Mucosa of stomach (tissue), 1 donor: ENCODE results near the gene CTCFL.

Experiments used
- H3K27me3 ChIP-seq: one replicate; pipeline ENCODE4 v1.7.0; 2013; ENCODE audit warnings: mild to moderate bottlenecking, low read length; ENCODE audit not compliant: control insufficient read depth, insufficient read depth
- H3K36me3 ChIP-seq: one replicate; pipeline ENCODE4 v1.7.0; 2013; ENCODE audit warnings: low read length; ENCODE audit not compliant: control insufficient read depth, insufficient read depth
- H3K4me1 ChIP-seq: one replicate; pipeline ENCODE4 v1.7.0; 2013; ENCODE audit warnings: mild to moderate bottlenecking, low read length; ENCODE audit not compliant: control insufficient read depth, insufficient read depth
- H3K4me3 ChIP-seq: one replicate; pipeline ENCODE4 v1.7.0; 2013; ENCODE audit warnings: low read length
- H3K9ac ChIP-seq: one replicate; pipeline ENCODE4 v1.7.0; 2013; ENCODE audit warnings: mild to moderate bottlenecking, low read length, moderate library complexity
- H3K9me3 ChIP-seq: one replicate; pipeline ENCODE4 v1.7.0; 2013; ENCODE audit warnings: mild to moderate bottlenecking, low read length, moderate library complexity; ENCODE audit not compliant: control insufficient read depth
- donor health status: Pancreatic carcinoma.

Gene CTCFL

DNA sequence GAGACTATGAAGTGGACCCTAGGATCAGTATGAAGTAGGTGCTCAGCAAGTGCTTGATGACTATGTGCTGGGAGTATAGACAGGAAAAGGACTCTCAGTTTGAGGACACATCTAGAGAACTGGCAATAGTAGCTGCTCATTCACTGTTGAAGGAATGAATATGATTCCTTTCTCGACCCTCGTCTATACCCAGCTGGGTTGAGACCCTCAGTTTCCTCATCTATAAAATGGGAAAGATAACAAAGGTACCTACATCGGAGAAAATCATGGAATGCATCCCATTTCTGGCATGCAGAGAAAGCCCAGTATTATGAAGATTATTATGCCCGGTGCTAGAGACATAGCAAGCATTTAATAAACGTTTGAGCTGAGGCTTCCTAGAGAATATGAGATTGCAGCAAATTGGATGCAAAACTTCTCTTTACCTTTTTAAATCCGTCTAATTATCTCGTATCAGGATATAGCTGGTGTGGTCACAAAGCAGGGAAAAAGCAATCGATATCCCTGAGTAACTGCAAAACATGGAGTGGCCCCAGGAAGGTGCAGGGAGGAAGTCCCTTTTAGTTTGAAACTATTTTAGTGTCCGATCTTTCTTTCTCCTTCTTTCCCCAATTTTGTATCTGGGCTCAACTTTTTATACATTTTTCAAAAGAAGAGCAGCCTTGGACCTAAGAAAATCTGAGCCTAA, 33.1 kb upstream of the CTCFL start:
- Histone ChIP-seq H3K36me3 (no peaks in the 10 kb centered on the region), H3K4me1 (peaks cover 41% of the 10 kb centered on the region), H3K9me3 (no peaks in the 10 kb centered on the region), H3K4me3 (no peak overlapping the region), H3K27me3 (peaks cover 8% of the 10 kb centered on the region), H3K9ac (no peak overlapping the region)

DNA sequence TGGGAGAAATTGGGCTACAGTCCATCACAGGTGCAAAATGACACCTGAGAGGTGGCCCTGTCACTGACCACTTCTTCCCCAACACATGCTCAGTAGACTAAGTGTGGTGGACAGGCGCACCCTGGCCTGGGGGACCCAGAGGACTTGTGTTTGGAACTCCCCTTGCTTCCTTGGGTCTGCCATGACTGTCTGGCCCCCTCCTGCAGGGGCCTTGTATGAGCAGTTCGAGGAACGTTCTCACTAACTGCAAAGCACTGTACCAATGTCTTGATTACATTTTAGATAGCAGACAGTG, 32.0 kb upstream of the CTCFL start:
- peaks cover 41% of the 10 kb centered on the region for H3K4me1 ChIP-seq
- peaks cover 8% of the 10 kb centered on the region for H3K27me3 ChIP-seq
- no peak overlapping the region for H3K9ac ChIP-seq
- no peaks in the 10 kb centered on the region for H3K36me3 ChIP-seq
- no peaks in the 10 kb centered on the region for H3K9me3 ChIP-seq
- H3K4me3 ChIP-seq = no peak overlapping the region

GRCh38 chr20:57555457-57556184, 30.7 kb upstream of the CTCFL start:
- Histone ChIP-seq H3K36me3 (no peaks in the 10 kb centered on the region), H3K27me3 (peaks cover 8% of the 10 kb centered on the region), H3K4me1 (peaks cover 31% of the 10 kb centered on the region), H3K4me3 (no peak overlapping the region), H3K9me3 (no peaks in the 10 kb centered on the region), H3K9ac (no peak overlapping the region)

- H3K9ac ChIP-seq = no peak overlapping the region
- no peak overlapping the region for H3K4me3 ChIP-seq
- H3K27me3 ChIP-seq = peaks cover 6% of the 10 kb centered on the region
- H3K36me3 ChIP-seq = no peaks in the 10 kb centered on the region
- no peaks in the 10 kb centered on the region for H3K9me3 ChIP-seq
- peaks cover 10% of the 10 kb centered on the region for H3K4me1 ChIP-seq
These were observed 28.6 kb upstream of the CTCFL start for GRCh38 chr20:57553376-57554018.

DNA sequence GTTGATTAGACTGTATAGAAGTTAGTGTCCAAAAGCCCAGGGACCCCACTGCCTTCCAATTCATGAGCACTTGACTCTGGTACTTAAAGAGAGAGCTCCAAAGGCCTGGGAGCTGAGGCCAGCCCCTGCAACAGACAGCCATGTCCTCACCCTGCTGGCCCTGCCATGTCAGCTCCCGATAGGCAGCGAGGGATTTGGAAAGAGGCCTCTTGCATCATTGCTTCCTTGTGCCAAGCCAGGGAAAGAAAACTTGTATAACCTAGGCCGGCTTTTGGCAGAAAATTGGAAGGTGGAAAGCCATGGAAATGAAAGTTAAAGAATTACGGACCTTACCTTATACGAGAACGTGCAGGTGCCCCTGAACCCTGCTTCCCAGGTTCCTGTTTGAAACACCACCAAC, 27.5 kb upstream of the CTCFL start:
- Histone ChIP-seq H3K9ac (no peak overlapping the region), H3K4me1 (peaks cover under 1% of the 10 kb centered on the region), H3K36me3 (no peaks in the 10 kb centered on the region), H3K9me3 (no peaks in the 10 kb centered on the region), H3K27me3 (peaks cover 4% of the 10 kb centered on the region), H3K4me3 (no peak overlapping the region)

GRCh38 chr20:57548177-57549058, 23.5 kb upstream of the CTCFL start:
- Histone ChIP-seq H3K36me3 (no peaks in the 10 kb centered on the region), H3K4me3 (no peak overlapping the region), H3K27me3 (no peaks in the 10 kb centered on the region), H3K4me1 (peaks cover 15% of the 10 kb centered on the region), H3K9ac (no peak overlapping the region), H3K9me3 (no peaks in the 10 kb centered on the region)

GRCh38 chr20:57546956-57547649, 22.2 kb upstream of the CTCFL start:
- no peak overlapping the region for H3K9ac ChIP-seq
- no peak overlapping the region for H3K4me3 ChIP-seq
- peaks cover 15% of the 10 kb centered on the region for H3K4me1 ChIP-seq
- H3K36me3 ChIP-seq = no peaks in the 10 kb centered on the region
- no peaks in the 10 kb centered on the region for H3K27me3 ChIP-seq
- H3K9me3 ChIP-seq = no peaks in the 10 kb centered on the region

DNA sequence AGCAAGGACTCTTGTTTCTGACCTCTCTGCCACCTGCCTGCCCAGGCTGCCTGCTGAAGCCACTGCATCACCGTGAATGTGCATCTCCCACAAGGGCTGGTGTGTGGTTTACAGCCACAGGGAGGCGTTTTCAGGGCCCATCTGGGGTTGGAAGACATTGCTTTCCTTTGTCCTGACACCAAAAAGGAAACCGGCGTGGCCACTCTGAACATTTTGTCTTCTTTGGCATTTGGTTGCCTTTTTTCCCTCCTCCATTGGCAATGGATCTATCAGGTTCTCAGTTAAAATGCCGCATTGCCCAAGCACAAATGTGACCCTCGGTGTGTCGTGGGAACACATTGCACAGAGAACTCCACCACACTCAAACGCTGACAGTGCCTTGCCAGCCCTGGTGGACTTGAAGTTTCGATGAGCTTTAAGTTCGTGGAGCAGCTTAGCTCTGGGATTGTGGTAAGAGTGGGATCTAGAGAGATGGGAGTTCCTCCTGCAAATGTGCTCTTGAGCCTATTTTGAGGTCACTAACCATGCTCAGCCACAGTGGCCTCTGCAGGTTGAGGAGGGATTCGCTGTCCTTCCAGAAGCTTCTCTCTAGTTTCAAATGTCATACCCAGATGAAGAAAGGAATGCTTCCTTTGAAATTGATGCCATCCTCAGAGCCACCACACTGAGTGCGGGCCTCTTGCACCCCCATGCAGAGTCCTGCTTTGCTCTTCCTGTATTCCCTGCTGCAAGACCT, 21.2 kb upstream of the CTCFL start:
- Histone ChIP-seq H3K4me3 (no peak overlapping the region), H3K27me3 (no peaks in the 10 kb centered on the region), H3K9ac (no peak overlapping the region), H3K9me3 (no peaks in the 10 kb centered on the region), H3K4me1 (peaks cover 17% of the 10 kb centered on the region), H3K36me3 (no peaks in the 10 kb centered on the region)

DNA sequence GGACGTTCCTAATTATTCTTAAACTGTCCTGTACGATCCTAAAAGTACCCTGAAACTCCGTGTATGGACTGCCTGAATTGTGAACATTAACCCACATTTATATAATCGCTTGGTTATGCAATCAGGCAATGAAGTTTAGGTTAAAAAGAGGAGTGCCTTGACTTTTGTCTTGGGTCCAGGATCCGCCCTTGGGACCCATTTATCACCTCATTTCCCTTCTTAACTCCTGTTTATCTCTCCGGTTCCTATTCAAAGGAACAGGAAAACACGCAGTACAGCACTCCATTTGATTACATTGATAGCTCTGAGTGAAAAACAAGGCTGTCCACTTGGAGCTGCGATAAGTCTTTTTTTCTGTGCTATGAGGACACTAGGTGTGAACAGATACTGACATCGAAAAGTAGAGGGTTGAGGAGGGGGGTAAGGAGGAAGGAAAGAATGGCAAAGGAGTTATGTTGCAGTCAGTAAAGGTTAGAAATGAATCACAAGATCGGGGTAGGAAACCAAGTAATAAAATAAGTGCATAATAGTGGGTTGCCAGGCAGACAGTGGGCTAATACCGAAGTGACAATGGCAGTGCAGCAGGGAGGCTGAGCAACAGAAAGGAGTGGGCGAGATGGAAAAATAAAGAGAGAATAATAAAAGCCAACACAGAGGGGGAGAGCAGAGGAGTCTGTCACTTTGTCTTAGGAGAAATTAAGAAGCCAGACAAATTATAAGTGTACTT, 20.1 kb upstream of the CTCFL start:
- H3K27me3 ChIP-seq = no peaks in the 10 kb centered on the region
- no peak overlapping the region for H3K4me3 ChIP-seq
- H3K4me1 ChIP-seq = peaks cover 23% of the 10 kb centered on the region
- H3K36me3 ChIP-seq = no peaks in the 10 kb centered on the region
- H3K9ac ChIP-seq = no peak overlapping the region
- no peaks in the 10 kb centered on the region for H3K9me3 ChIP-seq

DNA sequence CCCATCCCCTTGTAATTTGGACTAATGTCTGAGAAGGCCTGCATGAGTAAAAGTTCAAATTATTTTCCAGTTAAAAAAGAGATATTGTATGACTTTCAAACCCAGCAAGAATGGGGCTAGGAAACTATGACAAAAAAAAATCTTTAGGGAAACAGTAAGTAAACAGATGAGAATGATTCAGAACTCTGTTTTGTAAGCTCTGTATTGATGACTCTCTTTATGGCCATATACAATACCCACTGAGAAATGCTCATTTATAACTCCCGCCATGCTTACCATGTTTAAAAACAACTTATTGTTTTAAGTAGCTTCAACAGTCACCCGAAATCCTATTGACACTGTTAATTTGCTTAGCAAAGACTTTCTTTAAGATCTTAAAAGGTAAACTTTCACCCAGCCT, 18.8 kb upstream of the CTCFL start:
- Histone ChIP-seq H3K4me1 (peaks cover 23% of the 10 kb centered on the region), H3K4me3 (no peak overlapping the region), H3K27me3 (no peaks in the 10 kb centered on the region), H3K36me3 (no peaks in the 10 kb centered on the region), H3K9ac (no peak overlapping the region), H3K9me3 (peaks cover 3% of the 10 kb centered on the region)
